Pons (tissue), 1 donor: ENCODE measurements around the gene STAG2.
"Not testable (repeated sequence)": the region's sequence is repeated elsewhere in the genome, so short reads cannot be mapped to it uniquely, and the experiment has no call there.

ENCODE experiments used
- DNase-seq: peaks from one replicate; pipeline ENCODE4 v3.0.0-alpha.2; 2016; ENCODE audit warnings: low spot score

Gene STAG2

DNA sequence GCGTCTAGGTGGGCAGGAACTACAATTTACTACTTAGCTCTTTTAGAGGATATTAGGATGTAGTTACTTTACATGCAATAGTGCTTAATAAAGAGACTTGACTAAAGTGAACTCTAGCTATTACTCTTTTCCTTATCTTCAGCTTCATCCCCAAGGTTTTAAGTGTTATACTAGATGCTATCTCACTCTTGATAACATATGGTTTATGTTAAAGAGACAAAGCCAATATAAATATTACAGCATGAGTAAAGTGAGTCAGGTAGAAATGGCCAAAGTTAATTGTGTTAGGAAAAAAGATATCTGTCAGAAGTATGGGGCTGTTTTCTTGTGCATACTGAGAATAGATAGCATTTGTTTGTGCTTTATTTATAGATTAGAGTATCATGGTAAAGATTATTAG lies 80.5 kb downstream of the STAG2 start:
- DNase-seq: no peak

DNA sequence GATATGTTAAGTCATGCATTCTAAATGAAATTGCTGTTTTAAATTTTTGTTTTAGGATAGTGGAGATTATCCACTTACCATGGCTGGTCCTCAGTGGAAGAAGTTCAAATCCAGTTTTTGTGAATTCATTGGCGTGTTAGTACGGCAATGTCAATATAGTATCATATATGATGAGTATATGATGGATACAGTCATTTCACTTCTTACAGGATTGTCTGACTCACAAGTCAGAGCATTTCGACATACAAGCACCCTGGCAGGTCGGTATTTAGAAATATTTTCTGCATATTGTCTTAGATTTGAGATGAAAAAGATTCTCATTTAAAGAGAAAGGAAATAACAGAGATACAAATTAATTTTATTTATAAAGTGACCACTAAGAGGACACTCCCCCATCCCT lies 83.6 kb downstream of the STAG2 start:
- no peak for DNase-seq

DNA sequence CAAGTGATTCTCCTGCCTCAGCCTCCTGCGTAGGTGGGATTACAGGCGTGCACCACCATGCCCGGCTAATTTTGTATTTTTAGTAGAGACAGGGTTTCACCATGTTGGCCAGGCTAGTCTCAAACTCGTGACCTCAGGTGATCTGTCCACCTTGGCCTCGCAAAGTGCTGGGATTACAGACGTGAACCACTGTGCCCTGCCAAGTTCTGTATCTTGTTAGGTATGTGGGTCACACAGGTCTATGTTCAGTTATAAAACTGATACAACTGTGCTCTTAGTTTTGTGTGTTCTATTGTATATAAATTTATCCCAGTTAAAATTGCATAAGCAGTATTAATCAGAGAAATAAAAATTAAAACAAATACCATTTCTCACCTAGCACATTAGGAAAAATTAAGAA lies 122.9 kb downstream of the STAG2 start:
- not testable (repeated sequence) for DNase-seq

DNA sequence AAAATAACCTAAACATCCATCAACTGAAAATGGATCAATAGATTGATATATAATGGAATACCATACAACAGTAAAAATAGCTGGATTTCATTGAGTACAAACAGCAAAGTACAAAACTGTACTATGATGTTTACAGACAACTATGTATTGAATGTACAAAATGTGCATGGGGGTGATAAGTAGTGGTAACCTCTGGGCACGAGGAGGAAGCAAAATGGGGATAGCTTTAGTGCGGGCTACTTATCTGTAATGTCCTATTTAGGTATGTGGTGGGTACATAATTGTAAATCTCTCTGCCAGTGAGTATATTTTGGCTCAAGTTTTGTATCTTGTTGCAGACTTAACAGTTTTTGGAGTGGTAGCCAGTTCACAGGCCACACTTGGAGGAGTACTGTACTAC lies 123.6 kb downstream of the STAG2 start:
- no peak for DNase-seq

DNA sequence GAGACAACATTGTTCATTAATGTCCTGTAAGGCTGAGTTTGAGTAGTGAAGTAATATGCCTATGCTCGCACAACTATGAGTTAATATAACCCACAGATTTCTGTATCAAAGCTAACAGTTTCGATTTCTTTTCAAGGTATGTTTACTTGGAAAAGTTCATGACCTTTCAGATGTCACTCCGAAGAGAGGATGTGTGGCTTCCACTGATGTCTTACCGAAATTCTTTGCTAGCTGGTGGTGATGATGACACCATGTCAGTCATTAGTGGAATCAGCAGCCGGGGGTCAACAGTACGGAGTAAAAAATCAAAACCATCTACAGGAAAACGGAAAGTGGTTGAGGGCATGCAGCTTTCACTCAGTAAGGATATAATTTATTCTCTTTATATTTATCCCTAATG lies 124.9 kb downstream of the STAG2 start:
- no peak for DNase-seq

DNA sequence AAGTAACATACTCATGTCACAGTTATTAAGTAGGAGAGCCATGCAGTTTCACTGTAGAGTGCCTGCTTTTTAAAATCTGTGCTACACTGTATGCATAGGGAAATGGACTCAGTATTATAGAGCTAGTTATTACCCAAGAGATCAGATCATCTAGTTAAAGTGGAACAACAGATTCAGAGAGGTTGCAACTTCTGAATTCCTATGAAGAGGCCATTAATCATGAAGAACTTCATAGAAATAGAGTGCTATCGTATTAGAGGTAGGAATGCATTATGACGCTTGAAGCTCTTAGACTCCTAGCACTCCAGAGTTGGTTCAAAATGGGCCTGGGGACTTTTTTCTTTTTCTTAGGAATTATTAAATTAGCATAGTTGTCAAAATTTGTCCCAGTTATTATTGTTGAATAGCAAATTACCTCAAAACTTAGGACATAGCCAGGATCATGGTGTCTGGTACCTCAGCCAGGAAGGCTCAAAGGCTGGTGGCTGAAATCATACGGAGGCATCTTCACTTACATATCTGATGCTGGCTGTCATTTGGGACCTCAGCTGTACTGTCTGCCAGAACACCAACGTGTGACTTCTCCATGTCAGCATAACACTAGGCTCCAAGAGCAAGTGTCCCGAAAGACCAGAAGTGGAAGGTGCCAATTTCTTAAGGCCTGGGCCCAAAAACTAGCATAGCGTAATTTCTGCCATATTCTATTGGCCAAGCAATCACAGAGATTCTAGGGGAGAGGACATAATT lies 125.7 kb downstream of the STAG2 start:
- no peak for DNase-seq

DNA sequence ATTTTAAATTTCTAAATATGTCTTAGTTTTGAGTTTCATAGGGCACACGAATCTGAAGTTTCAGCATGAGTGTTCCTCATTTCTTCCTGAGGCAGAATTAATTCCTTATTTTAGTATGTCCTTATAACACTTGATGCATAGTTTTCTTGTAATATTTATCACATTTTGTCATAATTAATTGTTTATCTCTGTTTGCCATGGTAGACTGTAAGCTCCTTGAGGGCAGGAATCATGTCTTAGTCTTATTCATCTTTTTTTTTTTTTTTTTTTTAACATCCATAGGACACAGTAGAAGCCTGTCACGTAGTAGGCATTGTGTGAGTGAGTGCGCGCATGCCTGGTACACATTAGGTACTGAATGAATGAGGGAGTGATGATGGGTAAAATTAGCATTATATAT lies 131.7 kb downstream of the STAG2 start:
- DNase-seq: no peak

DNA sequence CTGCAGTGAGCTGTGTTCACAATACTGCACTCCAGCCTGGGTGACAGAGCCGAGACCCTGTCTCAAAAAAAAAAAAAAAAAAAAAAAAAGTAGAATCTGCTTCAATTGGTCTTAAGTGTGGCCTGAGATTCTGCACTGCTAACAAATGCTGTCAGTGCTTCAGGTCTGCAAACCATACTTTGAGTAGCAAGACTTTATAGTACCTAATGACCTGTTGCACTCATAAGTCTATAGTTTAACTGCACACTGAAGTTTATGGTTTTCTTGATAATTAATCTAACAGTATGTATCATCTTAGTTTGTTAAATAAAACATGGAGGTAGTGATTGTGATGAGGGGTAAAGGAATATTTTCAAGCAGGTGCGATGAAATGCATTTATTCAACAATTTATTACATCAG lies 135.6 kb downstream of the STAG2 start:
- DNase-seq: no peak

DNA sequence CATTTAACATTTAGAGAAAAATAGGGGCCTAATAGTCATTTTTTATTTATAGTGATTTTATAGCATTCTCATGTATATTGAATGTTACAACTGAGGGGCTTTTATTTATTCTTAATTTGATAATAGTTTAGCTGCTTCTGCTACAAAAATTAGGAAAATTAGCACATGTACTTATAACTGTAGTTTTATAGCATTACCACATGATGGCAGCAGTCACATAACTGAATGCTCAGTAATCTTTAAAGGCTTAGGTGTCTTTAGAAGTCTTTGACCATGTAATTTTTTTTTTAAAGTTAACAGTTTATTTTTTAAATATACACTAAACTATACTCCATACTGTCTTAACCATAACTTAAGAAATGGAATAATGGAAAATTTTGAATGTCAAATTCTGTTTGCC lies 136.6 kb downstream of the STAG2 start:
- peak; percentile 12 for DNase-seq

DNA sequence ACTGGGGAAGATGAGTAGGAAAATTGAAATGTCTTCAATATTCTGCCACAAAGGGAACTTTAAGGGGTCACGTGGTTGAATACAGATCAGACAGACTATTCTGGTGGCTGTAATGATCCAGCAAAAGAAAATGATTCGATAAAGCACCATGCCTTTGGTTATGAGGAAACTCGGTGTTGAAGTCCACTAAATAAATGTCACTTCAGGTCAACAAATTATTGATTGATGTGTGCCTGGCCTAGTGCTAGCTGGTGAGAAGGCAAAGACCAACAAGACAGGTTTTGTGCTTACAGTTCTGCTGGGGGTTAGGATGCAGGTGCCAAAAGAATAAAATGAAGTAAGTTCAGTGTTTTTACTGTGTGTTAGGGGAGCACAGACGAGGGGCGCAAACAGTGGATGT lies 142.5 kb downstream of the STAG2 start:
- DNase-seq: no peak

DNA sequence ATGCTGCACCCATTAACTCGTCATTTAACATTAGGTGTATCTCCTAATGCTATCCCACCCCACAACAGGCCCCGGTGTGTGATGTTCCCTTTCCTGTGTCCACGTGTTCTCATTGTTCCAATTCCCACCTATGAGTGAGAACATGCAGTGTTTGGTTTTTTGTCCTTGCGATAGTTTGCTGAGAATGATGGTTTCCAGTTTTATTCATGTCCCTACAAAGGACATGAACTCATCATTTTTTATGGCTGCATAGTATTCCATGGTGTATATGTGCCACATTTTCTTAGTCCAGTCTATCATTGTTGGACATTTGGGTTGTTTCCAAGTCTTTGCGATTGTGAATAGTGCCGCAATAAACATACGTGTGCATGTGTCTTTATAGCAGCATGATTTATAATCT lies 143.0 kb downstream of the STAG2 start:
- DNase-seq: not testable (repeated sequence)

DNA sequence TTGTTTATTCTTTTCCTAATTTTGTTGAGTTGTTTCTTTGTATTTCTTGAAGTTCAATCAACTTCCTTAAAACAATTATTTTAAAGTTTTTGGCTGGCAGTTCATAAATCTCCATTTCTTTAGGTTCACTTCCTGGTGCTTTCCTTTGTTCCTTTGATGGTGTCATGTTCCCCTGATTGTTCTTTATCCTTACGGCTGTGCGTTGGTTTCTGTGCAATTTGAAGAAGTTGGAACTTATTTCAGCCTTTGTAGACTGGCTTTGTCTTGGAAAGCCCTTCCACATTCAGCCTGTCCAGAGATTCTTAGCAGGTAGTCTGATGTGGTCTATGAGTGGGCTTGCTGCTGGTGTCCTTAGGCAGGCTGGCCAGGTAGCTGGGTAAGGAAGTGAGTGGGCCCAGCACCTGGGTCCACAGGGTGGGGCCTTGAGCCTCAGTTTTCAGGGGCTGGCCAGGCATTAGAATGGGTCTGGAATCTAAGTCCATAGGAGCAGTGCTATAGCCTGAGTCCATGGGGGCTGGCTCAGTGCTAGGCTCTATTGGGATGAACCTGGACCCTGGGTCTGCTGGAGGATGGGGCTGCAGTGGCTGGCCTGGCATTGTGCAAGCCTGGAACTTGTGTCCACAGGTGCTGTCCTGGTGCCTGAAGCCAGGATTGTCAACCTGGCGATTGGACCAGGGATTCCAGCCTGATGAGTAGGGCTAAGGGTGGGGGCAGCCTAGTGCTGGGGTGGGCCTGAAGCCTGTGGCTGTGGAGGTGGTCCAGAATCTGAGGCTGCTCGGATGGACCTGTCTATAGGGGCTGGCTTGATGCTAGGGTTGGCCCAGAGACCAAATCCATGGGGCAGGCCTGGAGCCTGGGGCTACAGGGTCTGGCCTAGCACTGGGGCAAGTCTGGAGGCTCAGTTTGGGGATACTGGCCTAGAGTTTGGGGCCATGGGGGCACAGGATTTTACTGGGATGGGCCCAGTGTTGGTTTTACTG lies 152.4 kb downstream of the STAG2 start:
- DNase-seq: no peak

DNA sequence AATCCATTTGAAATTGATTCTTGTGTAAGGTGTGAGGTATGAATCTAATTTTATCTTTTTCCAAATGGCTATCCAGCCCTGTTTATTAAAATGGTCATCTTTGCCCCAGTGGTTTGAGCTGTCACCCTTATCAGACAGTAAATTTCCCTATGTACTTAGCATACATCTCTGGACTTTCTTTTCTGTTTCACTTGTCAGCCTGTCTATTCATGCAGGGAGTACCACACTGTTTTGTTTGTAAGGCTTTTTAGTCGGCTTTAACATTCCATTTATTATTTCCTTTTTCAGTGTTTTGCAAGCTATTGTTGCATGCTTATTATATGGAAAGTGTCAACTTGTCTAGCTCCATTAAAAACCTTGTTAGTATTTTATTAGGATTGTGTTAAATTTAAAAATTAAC lies 155.8 kb downstream of the STAG2 start:
- no peak for DNase-seq

DNA sequence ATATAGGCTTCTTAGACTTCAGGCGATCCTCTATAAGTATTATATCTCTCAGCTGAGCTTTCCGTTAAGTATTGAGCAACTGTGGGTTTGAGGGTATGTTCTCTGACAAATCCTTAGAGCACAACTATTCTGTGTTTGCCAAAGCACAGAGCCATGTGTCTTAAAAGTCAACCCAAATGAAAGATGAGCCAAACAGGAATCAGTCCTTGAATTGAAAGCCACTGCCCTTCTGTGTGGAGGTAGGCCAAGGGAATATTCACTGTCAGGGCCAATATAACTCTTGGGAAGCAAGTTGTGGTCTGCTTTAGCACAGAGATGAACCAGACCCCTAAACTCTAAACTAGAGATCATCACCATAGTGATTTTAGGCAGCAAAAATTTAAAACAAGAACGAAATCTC lies 164.0 kb downstream of the STAG2 start:
- DNase-seq: no peak

DNA sequence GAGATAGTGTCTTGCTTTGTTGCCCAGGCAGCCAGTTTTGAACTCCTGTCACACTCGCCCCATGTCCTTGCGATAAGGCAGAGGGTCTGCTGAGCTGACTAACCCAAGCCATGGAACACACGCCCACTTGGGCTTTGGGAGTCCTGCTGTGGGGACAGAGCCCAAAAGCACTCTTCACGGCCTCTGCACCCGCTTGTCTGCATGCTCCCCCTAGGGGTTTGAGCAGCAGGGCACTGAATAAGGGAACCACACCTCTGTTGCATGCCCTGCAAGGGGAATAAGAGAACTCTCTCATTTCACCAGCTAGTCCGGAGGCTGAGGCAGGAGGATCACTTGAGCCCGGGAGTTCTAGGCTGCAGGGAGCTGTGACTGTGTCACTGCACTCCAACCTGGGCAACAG lies 166.0 kb downstream of the STAG2 start:
- DNase-seq: no peak

DNA sequence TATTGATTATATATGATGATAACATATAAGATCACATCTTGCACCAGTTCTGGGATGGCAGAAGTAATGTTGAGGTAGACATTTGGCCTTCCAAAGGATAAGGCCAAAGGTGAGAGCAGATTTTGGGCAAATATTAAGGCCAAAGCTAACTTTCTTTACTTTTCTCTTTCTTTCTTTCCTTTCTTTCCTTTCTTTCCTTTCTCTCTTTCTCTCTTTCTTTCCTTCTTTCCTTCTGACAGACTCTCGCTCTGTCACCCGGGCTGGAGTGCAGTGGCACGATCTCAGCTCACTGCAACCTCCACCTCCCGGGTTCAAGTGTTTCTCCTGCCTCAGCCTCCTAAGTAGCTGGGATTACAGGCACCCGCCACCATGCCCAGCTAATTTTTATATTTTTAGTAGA lies 170.9 kb downstream of the STAG2 start:
- not testable (repeated sequence) for DNase-seq

DNA sequence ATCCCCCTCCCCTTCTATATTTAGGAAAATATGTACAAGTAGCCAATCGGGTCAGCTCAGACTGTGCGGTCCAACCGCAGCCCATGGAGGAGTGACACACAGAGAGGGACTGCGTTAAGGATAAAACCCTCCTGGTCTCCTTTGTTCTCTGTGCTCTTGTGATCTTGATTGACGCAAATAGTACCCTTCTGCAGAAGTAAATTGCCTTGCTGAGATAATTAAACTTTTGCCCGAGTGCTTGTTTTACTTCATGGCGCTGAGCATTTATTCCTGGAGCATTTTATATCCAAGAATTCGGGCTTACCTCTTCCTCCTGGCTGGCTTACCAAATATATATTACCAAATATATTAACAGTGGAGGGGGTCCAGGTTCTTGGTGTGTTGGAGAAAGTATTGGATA lies 184.2 kb downstream of the STAG2 start:
- no peak for DNase-seq

DNA sequence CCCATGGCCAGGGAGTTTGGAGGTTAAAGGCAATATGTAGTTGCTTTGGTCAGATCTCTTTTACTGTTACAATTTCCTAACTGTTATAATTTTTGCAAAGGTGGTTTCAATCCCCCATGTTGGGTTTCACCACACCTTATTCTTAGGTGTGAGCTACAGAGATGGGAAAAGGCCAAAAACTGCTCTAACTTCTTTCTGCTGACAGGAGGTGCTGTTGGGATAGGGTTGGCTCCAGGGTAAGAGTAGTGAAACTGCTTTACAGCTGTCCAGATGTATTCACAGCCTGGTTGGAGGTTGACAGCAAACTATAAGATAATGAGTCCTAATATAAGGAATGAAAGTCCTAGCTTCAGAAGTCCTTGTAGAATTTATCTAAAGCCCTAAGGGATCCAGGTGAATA lies 189.7 kb downstream of the STAG2 start:
- DNase-seq: no peak
